Immature natural killer cell (primary cell): ENCODE results near the gene DARS2. TPM values are rescaled to one million over a fixed set of nuclear protein-coding genes. Genes with fewer than 3 reads are reported as not detected.
"Not testable (repeated sequence)": the region's sequence is repeated elsewhere in the genome, so short reads cannot be mapped to it uniquely, and the experiment has no call there.

ENCODE experiments used
- DNase-seq, 3 donors: peaks; one replicate each; pipeline ENCODE4 v3.0.0; 2022; ENCODE audit warnings: mixed read lengths in 1 of 3
- H3K27ac Mint-ChIP-seq, 6 donors: one replicate each; pipeline ENCODE4 v1.8.0; 2020; ENCODE audit warnings: mixed read lengths in 6 of 6, mild to moderate bottlenecking in 5 of 6, inconsistent platforms in 4 of 6, moderate library complexity in 3 of 6
- H3K27me3 Mint-ChIP-seq, 3 donors: one replicate each; pipeline ENCODE4 v1.8.0; 2020 to 2021; ENCODE audit warnings: low read depth in 3 of 3, mild to moderate bottlenecking in 3 of 3, mixed read lengths in 3 of 3, moderate library complexity in 3 of 3, inconsistent platforms in 1 of 3
- H3K36me3 Mint-ChIP-seq, 3 donors: one replicate each; pipeline ENCODE4 v1.8.0; 2020; ENCODE audit warnings: mixed read lengths in 3 of 3, inconsistent platforms in 2 of 3, mild to moderate bottlenecking in 2 of 3
- H3K4me1 Mint-ChIP-seq, 2 donors: one replicate each; pipeline ENCODE4 v1.8.0; 2020; ENCODE audit warnings: inconsistent platforms in 2 of 2, mild to moderate bottlenecking in 2 of 2, mixed read lengths in 2 of 2, moderate library complexity in 1 of 2
- H3K4me3 Mint-ChIP-seq, 5 donors: one replicate each; pipeline ENCODE4 v1.8.0; 2020; ENCODE audit warnings: mild to moderate bottlenecking in 5 of 5, mixed read lengths in 5 of 5, inconsistent platforms in 3 of 5, moderate library complexity in 3 of 5
- H3K9me3 Mint-ChIP-seq, 6 donors: one replicate each; pipeline ENCODE4 v1.8.0; 2020; ENCODE audit warnings: mild to moderate bottlenecking in 6 of 6, mixed read lengths in 6 of 6, inconsistent platforms in 4 of 6, moderate library complexity in 3 of 6
- polyA plus RNA-seq, 3 donors: library from polyadenylated mRNA; unstranded; fragments of 300-500 nt; fragmentation: Illumina TruSeq; gene quantifications; one replicate each; pipeline ENCODE4 v1.2.3, GENCODE V29; 2021

DARS2 gene
- polyA plus RNA-seq, 3 donors from 2014 or later, result 4.6 to 10.4 (median 9.1) TPM

GRCh38 chr1:173865468-173866164 lies 41.1 kb downstream of the DARS2 start:
- H3K4me3 Mint-ChIP-seq, result peak overlapping the region; percentile 45 to 97 (median 94)
- DNase-seq, result no peak
- no peaks in the 10 kb centered on the region for H3K9me3 Mint-ChIP-seq
- peak overlapping the region; percentile 52 to 100 (median 95) for H3K27ac Mint-ChIP-seq
- peaks cover 52 to 65% of the 10 kb centered on the region in 2 donors for H3K4me1 Mint-ChIP-seq
- H3K27me3 Mint-ChIP-seq, result peaks cover 7 to 20% (median 8%) of the 10 kb centered on the region in 3 donors
- H3K36me3 Mint-ChIP-seq, result peaks cover 19 to 36% (median 30%) of the 10 kb centered on the region in 3 donors

- Mint-ChIP-seq H3K4me3 (peak overlapping the region; percentile 90 to 99 (median 94)), H3K9me3 (no peaks in the 10 kb centered on the region), H3K4me1 (peaks cover 61 to 74% of the 10 kb centered on the region in 2 donors), H3K36me3 (peaks cover 22 to 45% (median 33%) of the 10 kb centered on the region in 3 donors), H3K27ac (peak overlapping the region; percentile 89 to 100 (median 96)), H3K27me3 (peaks cover 7 to 17% (median 8%) of the 10 kb centered on the region in 3 donors)
- DNase-seq, result no peak
Observed at GRCh38 chr1:173866413-173867115, 42.1 kb downstream of the DARS2 start.

GRCh38 chr1:173867141-173867752 lies 42.8 kb downstream of the DARS2 start:
- no peaks in the 10 kb centered on the region for H3K9me3 Mint-ChIP-seq
- peaks cover 64 to 79% of the 10 kb centered on the region in 2 donors for H3K4me1 Mint-ChIP-seq
- DNase-seq, result no peak
- peak overlapping the region; percentile 90 to 99 (median 94) for H3K4me3 Mint-ChIP-seq
- H3K27ac Mint-ChIP-seq, result peak overlapping the region; percentile 89 to 100 (median 96)
- peaks cover 22 to 43% (median 29%) of the 10 kb centered on the region in 3 donors for H3K36me3 Mint-ChIP-seq
- H3K27me3 Mint-ChIP-seq, result peaks cover 7 to 17% (median 8%) of the 10 kb centered on the region in 3 donors

- Mint-ChIP-seq H3K27ac (peak within 1 kb of the TSS; percentile 89 to 100 (median 98)), H3K4me1 (peaks cover 67 to 84% of the 10 kb centered on the region in 2 donors), H3K9me3 (no peaks in the 10 kb centered on the region), H3K27me3 (peaks cover 7 to 17% (median 8%) of the 10 kb centered on the region in 3 donors), H3K4me3 (peak within 1 kb of the TSS; percentile 94 to 99 (median 96)), H3K36me3 (peaks cover 22 to 46% (median 29%) of the 10 kb centered on the region in 3 donors)
- DNase-seq, result peak; percentile 96 to 97 (median 96)
Observed at GRCh38 chr1:173867753-173868265, 43.3 kb downstream of the DARS2 start, which contains the start of gene GAS5. TSS of gene GAS5 (minus strand) at chr1:173867989.

GRCh38 chr1:173868266-173869020 lies 44.0 kb downstream of the DARS2 start, which contains the start of gene ZBTB37:
TSS of gene ZBTB37 (plus strand) at chr1:173868380. CDS start at chr1:173870226, 1,846 bp downstream.
- Mint-ChIP-seq H3K27me3 (peaks cover 7 to 17% (median 8%) of the 10 kb centered on the region in 3 donors), H3K4me3 (peak within 1 kb of the TSS; percentile 94 to 99 (median 96)), H3K36me3 (peaks cover 25 to 49% (median 33%) of the 10 kb centered on the region in 3 donors)

GRCh38 chr1:173869021-173869359 lies 44.5 kb downstream of the DARS2 start:
- peak overlapping the region; percentile 89 to 100 (median 96) for H3K27ac Mint-ChIP-seq
- H3K27me3 Mint-ChIP-seq, result peaks cover 7 to 17% (median 8%) of the 10 kb centered on the region in 3 donors
- DNase-seq, result no peak
- H3K4me3 Mint-ChIP-seq, result peak overlapping the region; percentile 94 to 99 (median 96)
- H3K9me3 Mint-ChIP-seq, result no peaks in the 10 kb centered on the region
- peaks cover 28 to 45% (median 31%) of the 10 kb centered on the region in 3 donors for H3K36me3 Mint-ChIP-seq
- H3K4me1 Mint-ChIP-seq, result peaks cover 70 to 84% of the 10 kb centered on the region in 2 donors

More at GRCh38 chr1:173868266-173869020, 44.0 kb downstream of the DARS2 start, which contains the start of gene ZBTB37:
- Mint-ChIP-seq H3K27ac (peak within 1 kb of the TSS; percentile 89 to 100 (median 98)), H3K4me1 (peaks cover 72 to 88% of the 10 kb centered on the region in 2 donors), H3K9me3 (no peaks in the 10 kb centered on the region)
- no peak for DNase-seq

GRCh38 chr1:173870252-173871075 lies 46.0 kb downstream of the DARS2 start:
- Mint-ChIP-seq H3K9me3 (no peaks in the 10 kb centered on the region), H3K27ac (peak overlapping the region; percentile 89 to 100 (median 96)), H3K4me1 (peaks cover 64 to 69% of the 10 kb centered on the region in 2 donors), H3K4me3 (peak overlapping the region; percentile 53 to 99 (median 94)), H3K27me3 (peaks cover 7 to 17% (median 8%) of the 10 kb centered on the region in 3 donors), H3K36me3 (peaks cover 22 to 36% (median 22%) of the 10 kb centered on the region in 3 donors)
- peak; percentile 53 to 71 (median 54) for DNase-seq

GRCh38 chr1:173871091-173871490 lies 46.6 kb downstream of the DARS2 start:
- H3K4me3 Mint-ChIP-seq, result peak overlapping the region; percentile 53 to 99 (median 94)
- peak overlapping the region; percentile 89 to 100 (median 96) for H3K27ac Mint-ChIP-seq
- DNase-seq, result no peak
- peaks cover 22 to 35% (median 25%) of the 10 kb centered on the region in 3 donors for H3K36me3 Mint-ChIP-seq
- peaks cover 59 to 63% of the 10 kb centered on the region in 2 donors for H3K4me1 Mint-ChIP-seq
- H3K9me3 Mint-ChIP-seq, result no peaks in the 10 kb centered on the region
- H3K27me3 Mint-ChIP-seq, result peaks cover 7 to 17% (median 8%) of the 10 kb centered on the region in 3 donors

GRCh38 chr1:173871500-173871899 lies 47.0 kb downstream of the DARS2 start:
- Mint-ChIP-seq H3K27ac (peak overlapping the region; percentile 89 to 100 (median 96)), H3K9me3 (no peaks in the 10 kb centered on the region), H3K36me3 (peaks cover 21 to 35% (median 25%) of the 10 kb centered on the region in 3 donors), H3K27me3 (peaks cover 7 to 17% (median 8%) of the 10 kb centered on the region in 3 donors), H3K4me1 (peaks cover 55 to 59% of the 10 kb centered on the region in 2 donors), H3K4me3 (peak overlapping the region in 3 of 5 donors; percentile 38 to 96 (median 94))
- DNase-seq, result no peak

- DNase-seq, result no peak
- Mint-ChIP-seq H3K27ac (peak overlapping the region in 1 of 6 donors; percentile 23), H3K4me1 (peaks cover 14 to 16% of the 10 kb centered on the region in 2 donors), H3K36me3 (peaks cover 21 to 44% (median 33%) of the 10 kb centered on the region in 3 donors), H3K27me3 (no peaks in the 10 kb centered on the region), H3K4me3 (no peak overlapping the region), H3K9me3 (no peaks in the 10 kb centered on the region)
Observed at GRCh38 chr1:173876732-173877131, 52.3 kb downstream of the DARS2 start.

- no peak for DNase-seq
- Mint-ChIP-seq H3K27ac (no peak overlapping the region), H3K36me3 (peaks cover 19 to 37% (median 32%) of the 10 kb centered on the region in 3 donors), H3K9me3 (no peaks in the 10 kb centered on the region), H3K4me3 (no peak overlapping the region), H3K27me3 (no peaks in the 10 kb centered on the region), H3K4me1 (peaks cover 4 to 9% of the 10 kb centered on the region in 2 donors)
Observed at GRCh38 chr1:173878251-173878650, 53.8 kb downstream of the DARS2 start.

GRCh38 chr1:173881117-173881516 lies 56.6 kb downstream of the DARS2 start:
- H3K27me3 Mint-ChIP-seq, H3K9me3 Mint-ChIP-seq, H3K4me3 Mint-ChIP-seq, H3K27ac Mint-ChIP-seq, DNase-seq: not testable (repeated sequence)
- Mint-ChIP-seq H3K4me1 (peaks cover 9 to 13% of the 10 kb centered on the region in 2 donors), H3K36me3 (peaks cover 15 to 32% (median 27%) of the 10 kb centered on the region in 3 donors)
